HG03521 (cell line): Measurements from ENCODE around the gene RAB37.

Source experiments
- ATAC-seq: cut with Tn5 transposase; IDR thresholded peaks from one replicate; pipeline ENCODE4 v1.9.1; 2021; ENCODE audit warnings: mild to moderate bottlenecking, moderate library complexity; ENCODE audit not compliant: unreplicated experiment

RAB37 gene

DNA sequence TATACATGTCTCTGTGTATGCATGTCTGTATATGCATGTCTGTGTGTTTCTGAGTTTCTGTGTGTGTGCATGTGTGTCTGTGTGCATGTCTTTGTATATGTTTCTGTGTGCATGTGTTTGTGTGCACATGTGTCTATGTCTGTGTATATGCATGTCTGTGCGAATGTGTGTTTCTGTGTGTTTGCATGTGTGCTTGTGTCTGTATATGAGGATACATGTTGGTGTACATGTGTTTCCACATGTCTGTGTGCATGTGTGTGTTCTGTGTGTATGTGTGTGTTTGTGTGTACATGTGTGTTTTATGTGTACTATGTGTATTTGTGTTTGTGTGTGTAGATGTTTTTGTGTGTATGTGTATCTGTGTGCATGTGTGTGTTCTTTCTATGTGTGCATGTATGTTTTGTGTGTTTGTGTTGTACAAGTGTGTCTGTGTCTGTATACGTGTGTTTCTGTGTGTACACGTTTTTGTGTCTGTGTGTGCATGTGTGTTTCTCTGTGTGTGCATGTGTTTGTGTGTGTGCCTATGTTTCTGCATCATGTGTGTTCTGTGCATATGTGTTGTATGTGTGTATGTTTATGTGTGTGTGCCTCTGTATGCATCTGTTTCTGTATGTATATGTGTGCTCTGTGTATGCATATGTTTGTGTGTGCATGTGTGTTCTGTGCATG, 8.9 kb upstream of the RAB37 start:
- no peak for ATAC-seq

DNA sequence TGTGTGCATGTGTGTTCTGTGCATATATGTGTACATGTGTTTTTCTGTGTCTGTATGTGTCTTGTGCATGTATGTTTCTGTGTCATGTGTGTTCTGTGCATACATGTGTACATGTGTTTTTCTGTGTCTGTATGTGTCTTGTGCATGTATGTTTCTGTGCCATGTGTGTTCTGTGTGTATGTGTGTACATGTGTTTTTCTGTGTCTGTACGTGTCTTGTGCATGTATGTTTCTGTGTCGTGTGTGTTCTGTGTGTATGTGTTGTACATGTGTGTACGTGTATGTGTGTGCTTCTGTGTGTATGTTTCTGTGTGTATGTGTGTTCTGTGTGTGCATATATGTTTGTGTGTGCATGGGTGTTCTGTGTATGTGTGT, 8.4 kb upstream of the RAB37 start:
- no peak for ATAC-seq

DNA sequence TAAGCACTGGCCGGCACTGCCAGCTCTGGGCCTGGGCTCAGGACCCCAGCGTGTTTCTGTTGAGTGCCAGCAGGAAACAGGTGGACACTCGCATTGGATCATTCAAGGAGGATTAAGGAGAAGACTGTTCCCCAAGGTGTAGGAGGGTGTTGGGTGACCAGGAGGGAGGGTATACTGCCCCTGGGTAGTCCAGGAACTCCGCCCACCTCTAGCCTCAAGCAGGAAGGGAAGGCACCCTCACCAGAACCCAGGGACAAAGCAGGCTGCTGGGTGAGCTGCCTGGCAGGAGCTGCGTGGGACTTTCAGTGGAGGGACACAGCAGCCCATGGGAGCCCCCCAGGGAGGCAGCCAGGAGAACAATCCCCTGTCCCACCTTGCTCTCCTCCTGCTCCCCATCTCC, 7.7 kb upstream of the RAB37 start:
- ATAC-seq, result no peak

DNA sequence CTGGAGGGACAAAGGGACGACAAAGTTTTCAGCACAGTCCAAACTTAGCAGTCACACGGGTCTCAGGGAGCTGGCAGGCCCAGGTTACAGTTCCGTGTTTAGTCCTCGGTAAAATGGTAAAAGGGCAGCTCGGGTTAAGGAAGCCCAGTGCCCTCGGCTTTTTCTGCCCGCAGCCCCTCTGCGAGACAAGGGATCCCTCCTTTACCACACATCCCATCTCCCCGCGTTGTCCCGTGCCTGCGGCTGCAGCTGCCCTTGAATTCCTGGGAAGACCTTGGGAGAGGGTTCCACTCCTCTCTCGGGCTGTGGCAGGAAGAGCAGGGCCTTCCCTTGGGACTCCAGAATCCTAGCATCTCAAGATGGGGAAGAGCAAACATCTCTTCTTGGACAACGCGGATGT, 7.2 kb upstream of the RAB37 start:
- no peak for ATAC-seq

DNA sequence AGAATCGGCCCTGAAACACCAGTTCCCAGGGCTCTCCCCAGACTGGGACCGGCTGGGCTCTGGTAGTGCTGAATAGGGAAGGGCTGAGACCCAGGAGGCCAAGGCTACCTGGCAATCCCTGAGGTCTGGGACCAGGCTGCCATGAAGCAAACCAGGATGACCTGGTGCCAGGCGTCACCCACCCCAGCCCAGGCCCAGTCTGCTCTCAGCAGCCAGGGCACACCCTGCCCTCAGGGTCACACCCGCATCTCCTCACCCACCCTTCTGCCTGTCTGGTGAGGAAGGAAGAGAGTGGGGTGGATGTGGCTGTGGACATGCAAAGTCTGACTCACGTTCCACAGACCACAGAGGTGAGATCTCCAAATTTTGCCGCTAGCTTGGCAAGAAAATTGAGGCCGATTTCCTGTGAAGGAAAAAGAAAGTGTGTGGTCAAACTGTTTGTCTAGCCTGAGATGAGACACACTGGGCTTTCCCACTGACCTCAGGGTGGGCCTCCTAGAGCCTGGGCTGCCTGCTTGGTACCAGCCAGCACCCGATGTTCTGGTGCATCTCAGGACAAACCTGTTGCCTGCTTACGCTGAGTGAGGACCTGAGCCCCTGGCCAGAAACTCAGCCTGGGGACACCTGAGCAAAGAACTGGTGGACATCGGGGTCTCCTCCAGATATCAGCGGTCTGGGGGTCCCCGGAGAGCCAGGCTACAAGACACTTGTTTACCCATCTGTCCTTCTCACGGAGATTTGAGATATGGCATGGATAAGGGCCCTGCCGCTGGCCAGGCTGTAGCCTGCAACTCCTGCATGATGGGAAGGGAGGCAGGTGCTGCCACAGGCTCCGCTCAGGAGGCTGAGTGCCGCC, 6.3 kb upstream of the RAB37 start:
- ATAC-seq, result no peak

DNA sequence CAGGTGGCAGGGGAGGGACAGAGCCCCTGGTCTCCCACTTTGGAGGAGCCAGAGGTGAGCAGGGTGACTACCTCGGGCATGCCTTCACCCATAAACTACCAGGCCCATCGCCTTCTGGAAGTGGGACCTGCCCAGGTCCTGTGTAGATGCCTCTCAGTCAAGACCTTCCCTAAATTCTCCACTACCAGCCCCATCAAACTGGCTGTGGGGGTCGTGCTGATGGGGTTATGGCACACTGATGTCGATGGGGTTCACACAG, 5.8 kb upstream of the RAB37 start:
- no peak for ATAC-seq

DNA sequence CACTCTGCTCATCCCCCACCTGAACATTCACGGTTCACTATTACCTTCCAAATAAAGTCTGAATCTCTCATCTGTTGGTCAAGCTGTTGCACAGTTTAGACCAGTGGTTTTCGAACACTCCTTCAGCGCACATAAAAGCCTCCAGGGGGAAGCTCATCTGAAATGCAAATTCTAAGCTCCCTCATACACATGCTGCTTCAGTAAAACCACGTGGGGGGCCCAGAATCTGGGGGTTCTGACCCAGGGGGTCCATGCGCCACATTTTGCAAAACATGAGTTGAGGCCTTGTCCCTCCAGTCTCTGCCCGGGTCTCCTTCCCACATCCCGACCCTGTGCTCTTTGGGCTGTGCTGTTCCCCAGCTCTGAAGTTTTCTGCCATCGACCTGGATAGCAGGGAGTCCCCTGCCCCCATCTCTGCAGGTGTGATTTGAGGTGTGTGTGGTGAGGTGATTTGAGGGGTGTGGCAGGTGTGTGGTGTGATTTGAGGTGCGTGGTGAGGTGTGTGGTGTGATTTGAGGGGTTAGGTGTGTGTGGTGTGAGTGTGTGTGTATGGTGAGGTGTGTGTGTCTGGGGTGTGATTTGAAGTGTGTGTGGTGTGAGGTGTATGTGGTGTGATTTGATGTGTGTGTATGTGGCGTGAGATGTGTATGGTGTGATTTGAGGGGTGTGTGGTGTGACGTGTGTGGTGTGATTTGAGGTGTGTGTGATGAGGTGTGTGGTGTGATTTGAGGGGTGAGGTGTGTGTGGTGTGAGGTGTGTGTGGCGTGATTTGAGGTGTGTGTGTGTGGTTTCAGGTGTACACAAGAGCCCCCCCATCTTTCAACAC, 4.8 kb upstream of the RAB37 start:
- no peak for ATAC-seq

DNA sequence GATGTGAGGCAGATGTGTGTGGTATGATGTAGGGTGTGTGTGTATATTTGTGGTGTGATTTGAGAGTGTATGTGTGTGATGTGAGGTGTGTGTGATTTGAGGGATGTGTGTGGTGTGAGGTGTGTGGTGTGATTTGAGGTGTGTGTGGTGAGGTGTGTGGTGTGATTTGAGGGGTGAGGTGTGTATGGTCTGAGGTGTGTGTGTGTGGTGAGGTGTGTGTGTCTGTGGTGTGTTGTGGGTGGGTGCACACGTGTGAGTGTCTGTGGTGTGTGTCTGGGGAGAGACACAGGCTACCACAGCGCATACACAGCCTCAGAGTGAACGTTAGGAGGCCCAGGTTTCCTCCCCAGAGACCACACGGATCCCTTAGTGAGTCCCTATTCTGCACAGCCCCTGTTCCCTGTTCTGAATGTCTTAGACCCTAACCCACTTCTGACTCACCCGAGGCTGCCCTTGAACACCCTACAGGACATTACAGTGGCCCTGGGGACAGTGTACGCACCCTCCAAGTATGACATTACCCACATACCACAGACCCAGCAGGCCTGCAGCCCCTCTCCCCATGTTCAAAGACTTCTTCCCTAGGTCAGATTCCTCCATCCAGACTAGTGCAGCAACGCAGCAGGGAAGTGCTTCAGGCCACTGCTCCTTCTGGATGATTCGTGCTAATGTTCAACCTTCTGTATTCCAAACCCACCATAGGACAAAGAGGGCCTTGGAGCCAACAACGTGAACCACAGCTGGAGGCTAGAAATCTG, 3.5 kb upstream of the RAB37 start:
- ATAC-seq, result no peak

DNA sequence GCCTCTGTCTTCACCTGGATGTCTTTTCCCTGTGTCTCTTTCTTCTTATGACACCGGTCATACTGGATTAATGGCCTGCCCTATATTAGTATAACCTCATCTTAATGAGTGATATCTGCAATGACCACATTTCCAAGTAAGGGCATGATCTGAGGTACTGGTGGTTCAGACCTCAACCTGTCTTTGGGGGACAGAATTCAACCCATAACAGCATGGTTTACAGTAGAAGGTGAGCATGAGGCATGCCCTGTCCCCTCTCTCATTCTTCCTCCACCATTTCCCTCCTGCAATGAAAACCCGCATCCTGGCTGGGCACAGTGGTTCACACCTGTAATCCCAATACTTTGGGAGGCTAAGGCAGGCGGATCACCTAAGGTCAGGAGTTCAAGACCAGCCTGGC, 2.8 kb upstream of the RAB37 start:
- no peak for ATAC-seq

DNA sequence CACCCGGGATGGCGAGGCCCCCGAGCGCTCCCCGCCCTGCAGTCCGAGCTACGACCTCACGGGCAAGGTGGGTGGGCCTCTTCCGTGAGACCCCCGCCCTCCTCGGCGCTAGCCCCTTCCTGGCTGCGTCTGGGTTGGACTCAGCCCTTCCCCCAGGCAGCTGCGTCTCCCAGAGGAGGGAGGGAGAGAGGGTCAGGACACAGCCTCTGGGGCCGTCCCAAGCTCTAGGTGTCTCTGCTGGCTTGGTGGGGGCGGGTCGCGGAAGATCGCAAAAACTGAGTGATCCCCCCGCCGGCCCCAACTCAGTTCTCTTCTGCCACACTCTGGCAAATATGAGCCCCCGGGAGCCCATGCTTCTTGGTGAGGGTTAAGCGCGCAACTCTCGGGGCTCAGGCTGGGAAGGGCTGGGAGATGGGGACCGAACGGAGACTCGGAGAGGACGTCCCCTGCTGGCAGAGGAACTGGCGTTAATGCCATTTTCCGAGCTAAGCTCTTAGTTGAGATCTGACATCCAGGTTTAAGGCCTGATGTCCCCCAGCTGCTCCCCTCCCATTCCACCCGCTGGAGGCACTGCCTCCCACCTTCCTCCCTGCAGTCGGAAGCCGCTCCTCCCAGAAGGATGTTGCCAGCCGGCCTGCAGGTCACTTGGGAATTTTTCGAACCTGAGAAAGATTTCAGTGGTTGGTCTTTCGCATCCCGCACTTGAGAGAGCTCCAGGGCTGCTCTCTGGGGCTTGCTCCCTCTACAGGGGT, 419 bp downstream of the RAB37 start:
- no peak for ATAC-seq

DNA sequence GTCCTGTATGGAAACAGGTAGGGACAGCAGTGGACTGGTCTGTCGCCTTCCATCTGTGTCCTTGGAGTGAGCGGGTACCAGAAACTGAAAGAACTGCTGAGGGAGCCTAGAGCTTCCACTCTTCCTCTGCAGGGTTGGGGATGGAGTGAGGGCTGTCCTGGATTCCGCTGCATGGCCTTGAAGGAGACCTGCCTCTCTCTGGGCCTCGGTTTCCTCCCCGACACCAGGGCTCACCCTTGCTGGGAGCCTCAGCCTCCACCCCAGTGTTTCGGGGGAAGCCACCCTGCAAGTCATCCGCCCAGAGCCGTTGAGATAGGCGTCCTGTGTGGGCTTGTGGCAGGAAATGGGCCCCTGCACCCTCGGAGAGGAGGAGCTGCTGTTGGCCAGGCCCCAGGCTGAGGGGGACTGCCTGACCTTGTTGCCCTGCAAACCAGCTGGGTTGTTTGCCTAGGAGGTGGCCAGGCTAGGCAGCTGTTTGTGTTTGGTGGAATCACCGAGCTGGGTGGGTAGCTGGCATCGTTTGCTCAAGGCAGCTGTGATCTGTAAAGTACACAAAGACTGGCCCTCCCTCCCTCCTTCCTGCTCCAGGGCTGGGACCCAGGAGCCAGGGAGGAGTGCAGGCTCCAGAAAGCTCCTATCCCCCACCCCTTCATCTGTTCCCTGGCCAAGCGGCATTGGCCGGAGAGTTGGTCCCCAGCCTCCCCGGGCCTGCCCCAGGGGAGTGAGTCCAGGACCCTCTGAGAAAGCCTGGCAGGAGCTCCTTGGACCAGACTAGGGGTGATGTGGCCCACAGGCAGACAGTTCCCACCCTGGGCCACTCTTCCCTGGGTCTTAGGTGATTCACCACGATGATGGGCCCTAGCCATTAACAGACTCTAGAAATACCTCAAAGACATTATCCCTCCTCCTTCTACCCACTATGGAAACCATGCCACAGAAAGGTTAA, 1.3 kb downstream of the RAB37 start:
- no peak for ATAC-seq

DNA sequence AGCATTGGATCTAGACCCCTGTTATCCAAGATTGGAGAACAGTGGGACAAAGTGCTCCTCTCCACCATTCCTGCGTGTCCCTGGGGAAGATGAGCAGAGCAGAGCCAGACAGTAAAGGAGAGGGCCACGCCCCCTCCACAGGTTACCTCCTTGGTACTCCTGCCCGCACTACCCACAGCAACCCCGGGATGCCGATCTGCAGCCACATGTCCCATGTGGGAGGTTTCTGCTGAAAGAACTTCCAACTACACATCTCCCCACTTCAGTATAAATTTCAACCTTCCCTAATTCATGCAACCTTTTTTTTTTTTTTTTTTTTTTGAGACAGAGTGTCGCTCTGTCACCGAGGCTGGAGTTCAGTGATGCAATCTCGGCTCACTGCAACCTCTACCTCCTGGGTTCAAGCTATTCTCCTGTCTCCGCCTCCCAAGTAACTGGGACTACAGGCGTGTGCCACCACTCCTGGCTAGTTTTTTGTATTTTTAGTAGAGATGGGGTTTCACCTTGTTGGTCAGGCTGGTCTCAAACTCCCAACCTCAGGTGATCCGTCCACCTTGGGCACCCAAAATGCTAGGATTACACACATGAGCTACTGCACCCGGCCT, 2.3 kb downstream of the RAB37 start:
- no peak for ATAC-seq

DNA sequence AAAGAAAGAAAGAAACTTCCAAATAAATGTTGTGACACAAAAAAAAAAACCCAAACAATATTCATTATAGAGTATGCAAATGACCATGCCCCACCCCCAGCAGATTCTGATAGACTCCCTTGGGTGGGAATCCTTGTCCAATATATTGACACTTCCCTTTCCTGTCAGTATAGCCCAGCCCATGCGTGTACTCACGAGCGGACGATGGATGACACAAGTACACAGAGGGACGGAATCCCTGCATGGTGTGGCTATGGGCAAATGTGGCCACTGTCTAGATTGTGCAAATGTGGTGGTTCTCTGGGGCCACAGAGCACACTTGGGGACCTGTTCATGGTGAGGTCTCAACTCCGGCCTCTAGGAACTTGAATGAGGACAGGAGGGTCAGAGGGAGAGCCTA, 3.1 kb downstream of the RAB37 start:
- ATAC-seq, result no peak

DNA sequence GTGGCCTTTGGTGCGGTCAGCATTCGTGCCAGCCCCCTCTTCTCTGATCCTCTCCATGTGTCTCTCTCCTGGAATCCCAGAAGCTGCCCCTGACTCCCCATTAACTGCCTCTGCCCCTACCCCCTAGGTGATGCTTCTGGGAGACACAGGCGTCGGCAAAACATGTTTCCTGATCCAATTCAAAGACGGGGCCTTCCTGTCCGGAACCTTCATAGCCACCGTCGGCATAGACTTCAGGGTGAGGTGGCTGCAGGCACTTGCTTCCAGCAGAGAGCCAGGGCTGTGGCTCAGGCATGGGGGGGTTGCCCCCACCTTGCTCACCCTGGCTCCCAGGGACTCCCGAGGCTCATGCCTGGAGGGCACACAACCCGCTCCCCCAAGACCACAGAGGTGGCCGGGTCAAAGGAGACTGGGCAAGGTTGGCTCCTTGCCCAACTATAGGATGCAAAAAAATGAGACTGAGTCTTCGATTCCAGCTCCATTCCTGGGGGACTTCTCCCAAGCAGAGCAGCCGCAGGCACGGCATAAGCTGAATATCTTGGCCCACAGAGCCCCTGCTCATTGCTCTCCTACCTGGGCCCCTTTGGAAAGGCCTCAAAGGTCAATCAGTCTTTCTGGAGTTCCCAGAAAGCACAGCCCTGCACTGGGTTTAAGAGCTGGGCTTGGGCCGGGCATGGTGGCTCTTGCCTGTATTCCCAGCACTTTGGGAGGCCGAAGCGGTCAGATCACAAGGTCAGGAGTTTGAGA, 3.8 kb downstream of the RAB37 start:
- no peak for ATAC-seq

DNA sequence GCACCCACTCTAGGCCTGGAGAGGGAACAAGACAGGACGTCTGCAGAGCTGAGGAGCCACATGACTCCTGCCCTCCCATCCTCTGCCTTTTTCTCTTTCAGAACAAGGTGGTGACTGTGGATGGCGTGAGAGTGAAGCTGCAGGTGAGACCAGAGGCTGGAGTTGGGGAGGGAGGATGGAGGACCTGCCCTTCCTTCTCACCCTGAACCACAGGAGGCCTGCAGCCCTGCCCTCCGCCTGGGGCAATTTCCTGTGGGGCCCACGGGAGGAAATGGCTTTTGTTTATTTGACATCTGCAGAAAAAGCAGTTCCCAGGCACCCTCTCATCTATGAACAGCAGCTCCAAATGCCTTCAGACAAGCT, 5.1 kb downstream of the RAB37 start:
- peak; percentile 35 for ATAC-seq

DNA sequence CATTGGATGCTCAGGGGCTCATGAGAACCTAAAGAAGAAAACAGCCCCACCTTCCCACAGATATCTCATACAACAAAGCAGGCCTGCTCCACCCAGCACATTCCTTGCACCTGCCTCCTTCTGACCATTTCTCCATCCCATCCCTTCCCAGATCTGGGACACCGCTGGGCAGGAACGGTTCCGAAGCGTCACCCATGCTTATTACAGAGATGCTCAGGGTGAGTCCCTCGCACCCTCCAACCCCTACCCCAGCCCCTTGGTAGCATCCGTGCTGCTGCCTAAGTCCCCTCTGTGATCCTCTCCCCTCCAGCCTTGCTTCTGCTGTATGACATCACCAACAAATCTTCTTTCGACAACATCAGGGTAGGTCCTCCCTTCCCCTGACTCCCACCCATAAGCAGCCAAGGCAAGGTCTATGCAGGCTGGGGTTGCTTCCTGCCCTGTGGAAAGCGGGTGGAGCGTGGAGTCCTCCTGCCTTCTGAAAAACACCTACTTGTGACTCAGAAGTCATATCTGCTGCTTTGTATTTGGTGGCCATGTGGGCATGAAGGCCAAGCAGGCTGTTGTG, 6.0 kb downstream of the RAB37 start:
- ATAC-seq, result no peak

DNA sequence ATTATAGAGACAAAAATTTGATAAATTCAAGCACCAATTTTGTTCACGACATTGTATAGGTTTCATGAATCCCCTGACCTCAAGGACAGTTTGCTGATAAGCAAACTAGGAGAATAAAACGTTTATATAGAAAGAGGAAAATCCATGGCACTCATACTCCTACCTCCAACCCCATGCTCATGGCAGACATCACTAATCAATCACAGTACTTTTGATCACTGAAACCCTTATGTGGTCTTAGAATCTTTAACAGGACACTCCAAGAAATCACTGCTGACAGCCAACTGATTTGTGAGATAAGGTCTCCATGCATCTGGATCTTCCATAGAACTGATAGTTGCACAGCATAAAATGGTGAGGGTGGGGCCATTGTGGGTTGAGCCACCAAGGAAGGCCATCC, 6.7 kb downstream of the RAB37 start:
- no peak for ATAC-seq

DNA sequence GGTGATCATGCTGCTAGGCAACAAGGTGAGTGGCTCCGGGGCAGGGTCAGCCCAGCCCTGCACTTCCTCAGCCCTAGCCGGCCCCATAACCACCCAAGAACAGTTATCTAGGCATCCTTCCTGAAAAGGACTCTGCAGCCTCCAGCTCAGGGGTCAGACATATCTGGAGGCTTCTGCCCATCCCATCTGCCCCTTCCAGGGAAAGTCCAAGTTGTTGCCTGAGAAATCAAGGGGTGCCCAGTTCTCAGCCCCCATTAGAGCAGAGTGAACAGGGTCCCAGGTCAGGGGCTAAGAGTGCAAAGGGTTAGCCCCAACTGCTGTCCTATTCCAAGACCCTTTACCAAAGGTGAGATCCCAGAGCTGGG, 7.3 kb downstream of the RAB37 start:
- ATAC-seq, result no peak
